Kidney epithelial cell (primary cell): ENCODE results near the gene KYAT1. TPM values are rescaled to one million over a fixed set of nuclear protein-coding genes. Genes with fewer than 3 reads are reported as not detected.

ENCODE experiments used
- DNase-seq: peaks from one replicate; pipeline ENCODE4 v3.0.0-alpha.2; 2010; ENCODE audit warnings: low read depth
- H3K27me3 ChIP-seq: 2 replicates; pipeline ENCODE4 v1.6.0; 2011; ENCODE audit warnings: low read length; ENCODE audit not compliant: control insufficient read depth, insufficient read depth
- H3K36me3 ChIP-seq: 2 replicates; pipeline ENCODE4 v1.5.1; 2011; ENCODE audit warnings: low read length; ENCODE audit not compliant: control insufficient read depth, insufficient read depth
- H3K4me3 ChIP-seq: 2 replicates; pipeline ENCODE4 v1.5.1; 2011; ENCODE audit warnings: low read depth, mild to moderate bottlenecking, control low read depth, low read length
- total RNA-seq: library from RNA; depleted of rRNA; stranded (reverse); fragments of >200 nt; gene quantifications from 2 replicates; pipeline ENCODE4 v1.2.3, GENCODE V29; 2015
- TF ChIP-seq, protein P1 (sequence below): IDR thresholded peaks from 2 replicates; pipeline ENCODE4 v1.5.1; 2011; ENCODE audit warnings: mild to moderate bottlenecking, moderate library complexity, low read length, control low read depth, inconsistent platforms; ENCODE audit not compliant: insufficient read depth, poor library complexity, severe bottlenecking

KYAT1 gene
- total RNA-seq, 1 donor from 2014 or later = 6.8 TPM

- TF ChIP-seq, protein P1, sequence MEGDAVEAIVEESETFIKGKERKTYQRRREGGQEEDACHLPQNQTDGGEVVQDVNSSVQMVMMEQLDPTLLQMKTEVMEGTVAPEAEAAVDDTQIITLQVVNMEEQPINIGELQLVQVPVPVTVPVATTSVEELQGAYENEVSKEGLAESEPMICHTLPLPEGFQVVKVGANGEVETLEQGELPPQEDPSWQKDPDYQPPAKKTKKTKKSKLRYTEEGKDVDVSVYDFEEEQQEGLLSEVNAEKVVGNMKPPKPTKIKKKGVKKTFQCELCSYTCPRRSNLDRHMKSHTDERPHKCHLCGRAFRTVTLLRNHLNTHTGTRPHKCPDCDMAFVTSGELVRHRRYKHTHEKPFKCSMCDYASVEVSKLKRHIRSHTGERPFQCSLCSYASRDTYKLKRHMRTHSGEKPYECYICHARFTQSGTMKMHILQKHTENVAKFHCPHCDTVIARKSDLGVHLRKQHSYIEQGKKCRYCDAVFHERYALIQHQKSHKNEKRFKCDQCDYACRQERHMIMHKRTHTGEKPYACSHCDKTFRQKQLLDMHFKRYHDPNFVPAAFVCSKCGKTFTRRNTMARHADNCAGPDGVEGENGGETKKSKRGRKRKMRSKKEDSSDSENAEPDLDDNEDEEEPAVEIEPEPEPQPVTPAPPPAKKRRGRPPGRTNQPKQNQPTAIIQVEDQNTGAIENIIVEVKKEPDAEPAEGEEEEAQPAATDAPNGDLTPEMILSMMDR = no peak
- no peak for DNase-seq
- no peak overlapping the region for H3K4me3 ChIP-seq
- H3K36me3 ChIP-seq = peaks cover 2% of the 10 kb centered on the region
- no peaks in the 10 kb centered on the region for H3K27me3 ChIP-seq
These were observed 70.9 kb downstream of the KYAT1 start for GRCh38 chr9:128810873-128811272.

DNA sequence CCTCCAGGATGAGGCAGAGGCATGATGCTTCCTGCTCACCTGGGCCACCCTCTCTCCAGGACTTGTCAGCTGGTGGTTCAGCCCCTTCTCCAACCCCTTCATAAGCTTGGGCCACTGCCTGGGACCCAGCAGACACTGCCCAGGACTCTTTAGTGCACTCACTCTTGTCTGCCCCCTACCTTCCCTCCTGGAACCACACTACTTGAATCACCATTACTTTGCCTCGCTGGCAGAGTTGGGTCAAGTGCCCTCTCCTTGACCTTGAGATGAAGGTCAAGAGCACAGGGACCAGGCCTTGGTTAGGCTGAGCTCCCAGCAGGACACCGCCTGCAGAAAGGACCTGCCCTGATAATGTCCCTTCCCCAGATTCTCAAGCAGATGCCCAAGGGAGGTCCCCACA lies 71.9 kb downstream of the KYAT1 start:
- H3K4me3 ChIP-seq = no peak overlapping the region
- no peak for DNase-seq

DNA sequence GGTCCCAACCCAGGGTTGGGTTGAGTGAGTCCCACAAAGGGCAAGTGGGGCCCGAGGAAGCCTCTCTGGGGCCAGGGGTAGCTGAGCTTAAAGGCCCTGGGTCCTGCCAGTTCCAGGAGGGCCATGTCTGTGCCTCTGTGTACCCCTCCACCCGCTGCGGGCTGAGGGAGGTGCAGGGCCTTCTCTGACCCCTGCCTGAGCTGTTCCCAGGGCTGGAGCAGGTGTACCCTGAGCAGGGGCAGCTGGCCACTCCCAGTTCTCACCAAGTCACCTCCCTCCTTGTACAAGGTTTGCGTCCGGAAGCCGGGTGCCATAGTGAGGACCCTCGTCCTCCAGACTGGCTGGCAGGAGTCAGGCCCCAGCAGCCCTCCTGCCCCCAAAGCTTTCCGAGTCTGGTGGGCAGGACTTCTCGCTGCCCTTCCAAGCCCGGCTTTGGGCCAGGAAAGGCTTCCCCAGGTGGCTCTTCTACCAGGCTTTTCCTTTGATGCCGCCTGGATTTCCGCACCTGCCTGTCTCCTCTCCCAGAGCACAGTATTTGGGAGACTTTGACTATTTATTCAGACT lies 72.6 kb downstream of the KYAT1 start:
- Histone ChIP-seq H3K27me3 (no peaks in the 10 kb centered on the region), H3K36me3 (peaks cover 2% of the 10 kb centered on the region), H3K4me3 (no peak overlapping the region)
- no peak for DNase-seq
- TF ChIP-seq, protein P1 = no peak

More for the DNA sequence above, 71.9 kb downstream of the KYAT1 start:
- peaks cover 2% of the 10 kb centered on the region for H3K36me3 ChIP-seq
- no peaks in the 10 kb centered on the region for H3K27me3 ChIP-seq
- TF ChIP-seq, protein P1 = no peak

GRCh38 chr9:128808543-128808942 lies 73.2 kb downstream of the KYAT1 start:
- Histone ChIP-seq H3K27me3 (no peaks in the 10 kb centered on the region), H3K36me3 (peaks cover 3% of the 10 kb centered on the region), H3K4me3 (no peak overlapping the region)
- TF ChIP-seq, protein P1 = no peak
- DNase-seq = no peak

GRCh38 chr9:128807827-128808226 lies 73.9 kb downstream of the KYAT1 start:
- TF ChIP-seq, protein P1 = no peak
- H3K27me3 ChIP-seq = no peaks in the 10 kb centered on the region
- DNase-seq = no peak
- H3K36me3 ChIP-seq = peaks cover 3% of the 10 kb centered on the region
- H3K4me3 ChIP-seq = no peak overlapping the region

- Histone ChIP-seq H3K36me3 (peaks cover 3% of the 10 kb centered on the region), H3K27me3 (no peaks in the 10 kb centered on the region), H3K4me3 (no peak overlapping the region)
- no peak for DNase-seq
- TF ChIP-seq, protein P1 = no peak
These were observed 76.1 kb downstream of the KYAT1 start for GRCh38 chr9:128805661-128806060.
